Inferior parietal cortex (tissue), 1 donor: ENCODE results near the gene NELL1.
"Not testable (repeated sequence)": the region's sequence is repeated elsewhere in the genome, so short reads cannot be mapped to it uniquely, and the experiment has no call there.

Experiments
- DNase-seq: peaks from one replicate; pipeline ENCODE4 v3.0.0-alpha.2; 2016; ENCODE audit errors: extremely low spot score

Gene NELL1

GRCh38 chr11:21109341-21109740 lies 440.0 kb downstream of the NELL1 start:
- no peak for DNase-seq

DNA sequence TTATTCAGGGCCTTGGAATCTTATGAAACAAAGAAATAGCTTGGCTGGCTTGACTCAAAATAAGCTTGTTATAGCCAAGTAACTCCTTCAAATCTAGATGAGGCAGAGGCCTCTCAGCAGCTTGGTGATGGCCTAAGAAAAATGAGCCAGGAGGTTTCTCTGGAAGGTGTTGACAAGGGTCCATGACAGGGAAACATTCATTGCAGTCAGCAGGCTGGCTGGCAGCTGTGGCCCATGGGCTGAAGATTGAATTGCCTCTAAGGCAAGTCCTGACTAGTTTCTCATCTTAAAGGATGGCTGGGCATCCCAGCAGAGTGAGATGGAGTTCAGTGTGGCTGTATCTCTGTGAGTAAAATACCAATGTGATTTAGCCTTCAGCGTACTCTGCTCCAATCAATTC lies 441.0 kb downstream of the NELL1 start:
- DNase-seq: no peak

- DNase-seq: no peak
Observed at GRCh38 chr11:21113876-21114275, 444.5 kb downstream of the NELL1 start.

- no peak for DNase-seq
Observed at GRCh38 chr11:21116009-21116408, 446.6 kb downstream of the NELL1 start.

- DNase-seq: no peak
Observed at GRCh38 chr11:21119411-21119810, 450.0 kb downstream of the NELL1 start.

DNA sequence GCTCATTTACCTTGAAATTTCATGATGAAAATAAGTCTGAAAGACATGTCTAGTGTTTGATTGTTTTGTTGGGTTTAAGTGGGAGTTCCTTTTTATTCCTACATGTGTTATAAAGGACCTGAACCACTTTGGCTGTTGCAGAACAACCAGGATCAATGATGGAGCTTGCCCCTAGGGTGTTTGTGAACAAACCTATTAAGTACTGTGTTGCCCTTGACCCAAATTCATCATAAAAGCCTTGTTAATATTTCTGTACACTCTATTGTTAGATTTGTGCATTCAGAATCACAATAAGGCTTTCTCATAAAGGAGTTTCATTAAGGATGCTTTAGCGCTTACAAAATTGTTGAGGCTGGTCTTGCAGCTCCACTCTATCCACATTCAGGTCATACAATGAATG lies 452.6 kb downstream of the NELL1 start:
- DNase-seq: no peak

- no peak for DNase-seq
Observed at GRCh38 chr11:21122523-21122922, 453.1 kb downstream of the NELL1 start.

GRCh38 chr11:21132146-21132720 lies 462.8 kb downstream of the NELL1 start:
- DNase-seq: no peak

- DNase-seq: no peak
Observed at GRCh38 chr11:21133244-21133643, 463.9 kb downstream of the NELL1 start.

GRCh38 chr11:21133722-21134121 lies 464.3 kb downstream of the NELL1 start:
- no peak for DNase-seq

DNA sequence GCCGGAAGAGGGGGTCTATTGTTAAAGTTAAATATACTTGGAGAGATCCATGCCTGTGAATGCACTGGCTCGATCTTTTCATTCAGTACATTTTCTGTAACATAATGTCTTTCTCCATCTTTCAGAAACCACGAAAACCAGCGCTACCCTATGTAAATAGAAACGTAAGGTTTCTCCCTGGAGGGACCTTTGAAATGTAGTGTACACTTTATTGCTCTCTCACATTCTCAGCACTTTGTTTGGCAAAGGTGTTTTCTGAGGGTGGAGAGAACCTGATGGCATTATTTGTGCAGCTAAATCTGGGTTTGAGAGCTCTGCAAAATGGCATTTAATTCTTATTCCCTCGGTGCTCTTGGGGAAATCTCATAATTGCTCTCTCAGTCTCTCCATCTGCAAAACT lies 468.4 kb downstream of the NELL1 start:
- no peak for DNase-seq

DNA sequence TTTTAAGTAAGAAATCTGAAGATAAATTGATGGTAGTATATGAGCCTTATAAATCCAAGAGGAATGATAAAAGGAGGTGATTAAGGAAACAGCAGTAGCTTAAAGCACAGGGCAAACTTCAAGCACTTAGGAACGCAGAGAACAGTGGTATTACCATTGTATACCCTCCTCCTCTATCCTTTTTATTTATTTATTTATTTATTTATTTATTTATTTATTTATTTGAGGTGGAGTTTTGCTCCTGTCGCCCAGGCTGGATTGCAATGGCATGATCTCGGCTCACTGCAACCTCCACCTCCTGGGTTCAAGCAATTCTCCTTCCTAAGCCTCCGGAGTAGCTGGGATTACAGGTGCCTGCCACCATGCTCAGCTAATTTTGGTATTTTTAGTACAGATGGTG lies 472.2 kb downstream of the NELL1 start:
- not testable (repeated sequence) for DNase-seq

DNA sequence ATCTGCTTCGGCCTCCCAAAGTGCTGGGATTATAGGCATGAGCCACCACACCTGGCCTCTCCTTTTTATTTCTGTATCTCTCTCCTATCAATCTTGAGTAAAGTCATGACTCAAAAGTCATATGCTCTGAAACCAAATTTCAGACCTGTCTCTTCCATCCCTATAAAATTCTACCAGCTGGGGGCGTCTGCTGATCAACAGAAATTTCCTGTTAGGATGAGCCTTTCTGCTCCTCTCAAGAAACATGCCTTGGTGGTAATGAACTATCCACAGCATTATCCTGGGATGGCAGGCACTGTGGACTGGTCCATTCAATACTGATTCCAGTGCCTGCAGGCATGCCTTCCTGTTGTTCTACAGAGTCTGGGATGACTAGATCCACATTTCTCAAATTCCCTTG lies 472.6 kb downstream of the NELL1 start:
- DNase-seq: no peak

DNA sequence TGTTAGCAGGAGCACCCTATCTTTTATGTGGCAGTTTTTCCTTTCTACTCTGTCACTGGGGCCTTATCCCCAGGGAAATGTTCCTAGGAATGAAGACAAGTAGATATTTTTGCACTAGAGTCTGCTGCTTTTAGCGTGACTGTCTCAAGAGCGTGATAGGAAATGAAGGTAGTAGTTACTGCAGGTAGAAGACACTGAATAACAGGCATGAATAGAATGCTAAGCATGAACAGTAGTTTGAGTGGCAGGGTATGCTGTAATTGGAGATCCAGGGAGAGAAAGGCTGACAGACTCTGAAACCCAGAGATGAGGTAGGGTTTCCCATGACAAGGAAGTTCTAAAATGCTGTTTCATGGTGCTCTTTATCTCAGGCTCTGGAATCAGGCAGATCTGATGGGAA lies 475.1 kb downstream of the NELL1 start:
- DNase-seq: no peak

GRCh38 chr11:21148376-21148775 lies 479.0 kb downstream of the NELL1 start:
- DNase-seq: no peak

DNA sequence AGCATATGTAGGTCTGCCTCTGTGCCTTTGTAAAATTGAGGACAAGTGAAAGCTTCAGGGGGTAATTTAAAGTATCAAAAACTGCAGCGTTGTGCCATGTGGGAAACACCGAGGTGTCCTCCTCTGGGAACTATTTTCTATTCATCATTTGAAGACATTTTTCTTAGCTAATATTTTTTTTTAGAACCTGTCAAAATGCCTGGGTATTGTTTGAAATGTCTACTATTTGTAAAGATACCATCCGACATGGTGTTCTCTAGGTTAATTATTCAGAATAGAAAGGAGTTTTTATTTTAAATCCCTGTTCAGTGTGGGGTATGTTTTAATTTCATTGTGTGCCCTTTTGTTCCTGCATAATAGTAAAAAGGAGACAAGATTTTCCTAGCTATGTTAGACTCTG lies 490.8 kb downstream of the NELL1 start:
- no peak for DNase-seq

DNA sequence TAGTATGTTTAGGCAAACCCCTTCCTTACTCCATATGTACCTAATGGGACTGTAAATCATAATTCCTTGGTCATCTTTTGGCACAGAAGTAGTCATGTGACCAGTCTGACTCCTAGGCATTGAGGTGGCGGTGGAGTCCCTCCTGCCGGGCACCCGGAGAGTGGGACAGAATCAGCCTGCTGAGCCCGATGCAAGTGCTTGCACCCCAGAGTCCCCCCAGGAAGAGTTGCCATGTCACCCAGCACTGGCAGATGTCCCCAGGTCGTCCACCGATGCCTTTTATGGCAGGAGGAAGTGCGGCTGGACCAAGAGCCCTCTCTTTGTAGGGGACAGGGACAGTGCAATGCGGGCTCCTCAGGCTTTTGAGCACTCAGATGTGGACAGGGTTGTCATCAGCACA lies 500.3 kb downstream of the NELL1 start:
- DNase-seq: no peak

- no peak for DNase-seq
Observed at GRCh38 chr11:21173476-21173875, 504.1 kb downstream of the NELL1 start.

GRCh38 chr11:21174781-21175180 lies 505.4 kb downstream of the NELL1 start:
- no peak for DNase-seq

GRCh38 chr11:21177379-21177778 lies 508.0 kb downstream of the NELL1 start:
- no peak for DNase-seq

DNA sequence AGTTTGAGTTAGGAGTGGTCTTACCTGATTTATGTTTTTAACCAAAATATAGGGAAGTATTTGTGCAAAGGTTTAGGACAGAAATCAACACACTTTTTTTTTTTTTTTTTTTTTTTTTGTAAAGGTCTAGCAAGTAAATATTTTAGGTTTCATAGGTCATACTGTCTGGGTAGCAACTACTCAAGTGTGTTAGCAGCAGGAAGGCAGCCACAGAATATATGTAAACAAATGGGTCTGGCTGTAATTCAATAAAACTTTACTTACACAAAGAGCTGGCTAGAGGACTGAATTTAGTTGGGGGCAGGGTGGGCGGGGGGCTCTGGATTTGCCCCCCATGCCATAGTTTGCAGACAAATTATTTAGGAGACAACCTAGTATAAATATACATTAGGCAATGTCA lies 510.4 kb downstream of the NELL1 start:
- DNase-seq: no peak

DNA sequence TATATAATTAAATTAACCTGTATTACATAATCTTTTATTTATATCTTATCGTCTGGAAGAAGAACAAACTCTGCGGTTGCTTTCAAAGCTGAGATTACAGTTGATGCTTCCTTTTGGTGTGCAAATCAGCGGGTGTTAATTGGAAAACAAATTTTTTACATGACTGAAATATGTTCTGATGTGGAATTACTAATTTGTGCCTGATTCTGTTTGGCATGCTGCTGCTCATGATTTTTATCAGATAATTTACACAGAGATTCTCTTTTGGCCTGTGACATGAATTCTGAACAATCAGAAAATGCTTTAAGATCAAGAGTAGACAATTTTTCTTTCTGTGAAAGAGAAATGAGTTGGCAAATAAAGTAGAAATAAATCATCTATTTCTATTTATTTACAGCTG lies 510.8 kb downstream of the NELL1 start:
- no peak for DNase-seq

GRCh38 chr11:21185959-21186358 lies 516.6 kb downstream of the NELL1 start:
- no peak for DNase-seq

DNA sequence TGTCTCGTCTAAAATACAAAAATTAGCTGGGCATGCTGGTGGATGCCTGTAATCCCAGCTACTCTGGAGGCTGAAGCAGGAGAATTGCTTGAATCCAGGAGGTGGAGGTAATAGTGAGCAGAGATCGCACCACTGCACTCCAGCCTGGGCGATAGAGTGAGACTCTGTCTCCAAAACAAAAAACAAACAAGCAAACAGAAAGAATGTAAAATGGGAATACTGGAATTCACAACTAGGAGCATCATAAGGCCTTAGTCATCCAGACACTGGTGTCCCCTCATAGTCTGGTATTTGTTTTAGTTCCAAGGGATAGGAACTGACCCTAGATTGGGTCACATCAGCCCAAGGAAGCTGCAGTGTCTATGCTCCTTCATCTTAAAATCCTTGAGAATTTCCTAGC lies 520.8 kb downstream of the NELL1 start:
- DNase-seq: no peak

DNA sequence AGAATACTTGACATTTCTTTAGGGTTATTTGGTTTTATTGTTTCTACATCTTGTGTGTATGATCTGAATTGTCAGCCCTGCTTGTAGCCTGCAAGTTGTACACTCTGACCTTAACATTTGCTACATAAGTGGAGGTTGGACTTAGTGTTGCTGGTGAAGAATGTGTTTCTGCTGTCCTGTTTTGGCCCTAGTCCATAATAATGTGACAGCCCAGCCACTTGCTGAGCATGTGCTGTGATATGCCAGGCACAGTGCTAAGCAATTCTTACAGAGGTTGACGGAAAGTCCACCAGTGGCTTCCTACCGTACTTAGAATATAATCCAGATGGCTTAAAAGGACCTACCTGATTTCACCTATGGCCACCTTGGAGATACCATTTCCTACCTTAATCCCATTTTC lies 526.6 kb downstream of the NELL1 start:
- no peak for DNase-seq
